HEK293T (cell line): Measurements from ENCODE around the gene LIPA.

Experiments
- BHLHE40 ChIP-seq: fragments of 450-650 bp; IDR thresholded peaks from 2 replicates; pipeline ENCODE4 v1.6.1; 2016; ENCODE audit warnings: mild to moderate bottlenecking, moderate library complexity, borderline replicate concordance
- FOXK2 ChIP-seq: fragments of 450-650 bp; IDR thresholded peaks from 2 replicates; pipeline ENCODE4 v1.6.1; 2016; ENCODE audit warnings: mild to moderate bottlenecking
- HDGF ChIP-seq: fragments of 450-650 bp; IDR thresholded peaks from 2 replicates; pipeline ENCODE4 v1.6.1; 2017; ENCODE audit warnings: antibody characterized with exemption, borderline replicate concordance
- LEF1 ChIP-seq: fragments of 450-650 bp; IDR thresholded peaks from 2 replicates; pipeline ENCODE4 v1.6.1; 2017; ENCODE audit warnings: mild to moderate bottlenecking, borderline replicate concordance
- NFRKB ChIP-seq: fragments of 450-650 bp; IDR thresholded peaks from 2 replicates; pipeline ENCODE4 v1.6.1; 2016; ENCODE audit warnings: mild to moderate bottlenecking, moderate library complexity
- SUZ12 ChIP-seq: fragments of 450-650 bp; IDR thresholded peaks from 2 replicates; pipeline ENCODE4 v1.6.1; 2016; ENCODE audit warnings: mild to moderate bottlenecking
- TARDBP ChIP-seq: fragments of 450-650 bp; IDR thresholded peaks from 2 replicates; pipeline ENCODE4 v1.6.1; 2016
- ZNF384 ChIP-seq: fragments of 450-650 bp; IDR thresholded peaks from 2 replicates; pipeline ENCODE4 v1.6.1; 2016

DNA sequence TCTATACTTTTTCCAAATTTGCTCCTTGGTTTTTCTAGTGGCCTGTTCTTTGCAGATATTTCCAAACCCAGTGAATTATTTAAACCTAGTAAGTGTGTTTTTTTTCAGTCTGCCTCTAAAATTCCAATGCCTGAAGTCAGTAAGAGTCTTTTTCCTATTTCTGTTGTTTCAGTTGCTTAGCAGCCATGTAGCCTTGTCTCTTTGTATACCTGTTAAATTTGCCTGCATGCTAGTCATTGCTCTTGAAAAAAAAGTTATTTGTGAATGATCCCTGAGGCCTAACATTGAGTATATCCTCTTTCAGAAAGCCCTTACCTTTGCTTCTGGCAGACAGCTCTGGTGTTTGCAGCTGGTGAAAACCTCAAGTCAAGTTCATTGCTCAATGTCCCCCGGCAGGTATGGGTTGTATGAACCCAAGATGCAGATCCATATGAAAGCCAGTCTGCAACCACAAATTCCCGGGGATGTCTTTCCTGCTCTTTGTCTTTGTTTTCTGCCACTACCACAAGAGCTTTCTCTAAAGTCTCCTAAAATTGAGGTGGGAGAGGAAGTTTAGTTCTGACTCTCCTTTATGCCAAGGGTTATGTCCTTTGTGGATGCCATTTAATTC, 80.2 kb downstream of the LIPA start:
- TF ChIP-seq FOXK2 (no peak), LEF1 (no peak), NFRKB (no peak), TARDBP (no peak), SUZ12 (no peak), HDGF (no peak), BHLHE40 (no peak), ZNF384 (no peak)
